GM03348 (cell line): ENCODE results near the gene RGN.
"Not testable (repeated sequence)": the region's sequence is repeated elsewhere in the genome, so short reads cannot be mapped to it uniquely, and the experiment has no call there.

ENCODE experiments used
- DNase-seq: peaks from one replicate; pipeline ENCODE4 v3.0.0; 2012; ENCODE audit warnings: low spot score

The RGN gene

DNA sequence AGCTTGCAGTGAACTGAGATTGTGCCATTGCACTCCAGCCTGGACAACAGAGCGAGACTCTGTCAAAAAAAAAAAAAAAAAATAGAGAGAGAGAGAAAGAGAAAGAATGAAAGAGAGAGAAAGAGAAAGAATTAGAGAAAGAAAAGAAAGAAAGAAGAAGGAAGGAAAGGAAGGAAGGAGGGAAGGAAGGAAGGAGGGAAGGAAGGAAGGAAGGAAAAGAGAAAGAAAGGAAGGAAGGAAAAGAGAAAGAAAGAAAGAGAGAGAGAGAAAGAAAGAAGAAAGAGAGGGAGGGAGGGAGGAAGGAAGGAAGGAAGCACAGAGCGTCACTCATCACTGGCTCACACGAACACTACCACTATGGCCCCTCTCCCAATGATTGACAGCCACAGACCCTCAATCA lies 46.2 kb downstream of the RGN start:
- DNase-seq = not testable (repeated sequence)

DNA sequence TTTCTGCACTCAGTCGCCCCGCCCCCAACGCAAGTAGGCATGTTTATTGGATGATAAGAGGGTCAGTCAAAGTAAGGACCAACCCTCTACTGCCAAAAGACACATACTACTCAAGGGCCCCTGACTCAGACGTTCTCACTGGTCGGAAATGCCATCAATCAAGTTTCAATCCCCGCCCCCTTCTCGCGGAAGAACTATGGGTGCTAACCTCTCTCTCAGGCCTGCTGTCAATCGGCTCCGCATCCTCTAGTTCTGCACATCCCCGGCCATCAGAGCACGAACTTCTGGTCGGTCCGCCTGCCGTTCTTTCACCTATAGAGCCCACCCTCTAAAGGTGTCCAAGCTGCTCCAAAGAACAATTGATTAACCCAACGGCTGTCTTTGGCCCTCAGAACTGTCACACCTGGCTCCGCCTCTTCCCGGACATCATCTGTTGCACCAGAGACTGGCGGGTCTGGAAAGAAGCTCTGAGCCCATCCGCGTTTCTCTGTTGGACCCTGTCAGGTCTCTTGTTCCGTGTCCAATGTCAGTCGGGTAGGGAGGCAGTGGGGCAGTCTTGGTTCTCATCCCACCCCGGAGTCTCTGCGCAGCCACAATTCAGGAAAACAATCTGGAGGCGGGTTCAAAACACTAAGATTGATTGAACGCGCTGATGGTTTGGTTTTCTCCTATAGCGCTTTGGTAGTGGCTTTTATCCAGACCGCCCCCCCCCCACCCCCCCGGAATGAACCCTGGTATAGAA lies 51.1 kb downstream of the RGN start:
- DNase-seq = peak; percentile 93

DNA sequence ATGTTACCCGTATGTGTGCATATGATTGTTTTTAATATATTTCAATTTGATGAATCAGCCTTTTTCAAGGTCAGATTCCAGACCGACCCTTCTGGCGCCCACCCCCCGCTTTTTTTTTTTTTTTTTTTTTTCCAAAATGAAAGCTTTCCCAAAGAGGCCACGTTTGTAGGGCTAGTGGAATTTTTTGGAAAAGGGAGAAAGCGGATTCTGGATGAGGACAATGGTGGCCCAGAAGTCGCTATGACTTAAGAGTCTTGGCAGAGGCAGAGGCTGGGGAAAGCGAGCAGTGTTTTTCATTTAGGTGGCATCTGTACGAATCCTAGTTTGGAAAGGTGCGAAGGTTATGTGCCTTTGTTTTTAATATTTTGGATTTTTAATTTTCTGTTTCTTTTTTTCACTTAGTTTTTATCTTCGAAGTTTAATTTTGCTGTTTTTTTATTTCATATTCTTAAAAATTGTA lies 51.7 kb downstream of the RGN start:
- no peak for DNase-seq

DNA sequence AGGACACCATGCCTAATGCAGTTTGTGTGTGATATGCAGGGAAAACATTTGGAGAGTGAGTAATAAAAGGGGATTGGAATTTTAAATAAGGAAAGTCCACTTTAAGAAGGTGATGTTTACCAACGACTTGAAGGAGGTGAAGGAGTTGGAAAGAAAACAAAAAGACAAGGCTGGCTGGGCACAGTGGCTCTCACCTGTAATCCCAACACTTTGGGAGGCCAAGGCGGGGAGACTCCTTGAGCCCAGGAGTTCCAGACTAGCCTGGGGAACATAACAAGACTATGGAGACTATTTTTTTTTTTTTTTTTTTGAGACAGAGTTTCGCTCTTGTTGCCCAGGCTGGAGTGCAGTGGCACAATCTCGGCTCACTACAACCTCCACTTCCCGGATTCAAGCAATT lies 55.2 kb downstream of the RGN start:
- DNase-seq = no peak

DNA sequence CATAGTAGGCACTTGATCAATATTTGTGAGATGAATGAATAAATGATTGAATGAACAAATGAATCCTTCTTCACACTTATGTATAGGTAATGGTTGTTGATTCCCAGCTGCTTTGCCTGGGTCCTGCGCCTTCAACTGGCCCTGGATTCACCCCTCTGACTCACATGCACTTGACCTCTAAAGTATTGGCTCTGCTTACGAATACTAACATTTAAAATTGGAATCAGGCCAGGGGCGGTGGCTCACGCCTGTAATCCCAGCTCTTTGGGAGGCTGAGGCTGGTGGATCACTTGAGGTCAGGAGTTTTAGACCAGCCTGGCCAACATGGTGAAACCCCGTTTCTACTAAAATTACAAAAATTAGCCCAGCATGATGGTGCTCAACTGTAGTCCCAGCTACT lies 57.4 kb downstream of the RGN start:
- DNase-seq = not testable (repeated sequence)

DNA sequence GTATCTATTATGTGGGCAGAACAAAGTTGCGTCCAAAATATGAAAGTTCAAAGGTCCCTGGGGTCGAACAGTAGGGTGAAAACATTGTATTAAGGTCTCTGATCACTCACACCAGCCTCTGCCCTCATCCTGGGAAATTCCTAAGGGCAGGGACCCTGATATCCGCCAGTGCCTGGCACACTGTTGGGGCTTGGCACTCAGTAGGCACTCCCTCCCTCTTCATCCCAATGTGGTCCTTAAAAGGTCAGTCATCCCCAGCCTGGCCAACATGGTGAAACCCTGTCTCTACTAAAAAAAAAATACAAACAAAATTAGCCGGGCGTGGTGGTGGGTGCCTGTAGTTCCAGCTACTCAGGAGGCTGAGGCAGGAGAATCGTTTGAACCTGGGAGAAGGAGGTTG lies 59.9 kb downstream of the RGN start:
- no peak for DNase-seq
